ENCODE measurements around the gene STX8.

Gene STX8

DNA sequence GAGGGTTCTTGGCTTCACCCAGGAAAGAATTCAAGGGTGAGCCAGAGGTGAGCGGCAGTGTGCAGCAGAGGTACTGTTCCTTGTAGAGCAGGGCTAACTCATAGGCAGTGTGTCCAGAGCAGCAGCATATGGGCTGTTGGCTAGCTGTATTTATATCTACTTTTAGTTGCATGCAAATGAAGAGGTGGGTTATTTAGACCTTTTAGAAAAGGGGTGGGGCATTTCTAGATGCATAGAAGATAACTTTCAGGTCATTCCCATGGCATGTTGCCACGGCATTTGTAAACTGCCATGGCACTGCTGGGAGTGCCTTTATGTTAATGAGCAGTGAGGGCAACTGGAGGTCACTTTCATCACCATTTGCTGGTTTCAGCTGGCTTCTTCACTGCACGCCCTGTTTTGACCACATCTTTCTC, 141.0 kb downstream of the STX8 start:
- no peak for DNase-seq

- DNase-seq = no peak
These were observed 142.6 kb downstream of the STX8 start for GRCh38 chr17:9432934-9433421.

DNA sequence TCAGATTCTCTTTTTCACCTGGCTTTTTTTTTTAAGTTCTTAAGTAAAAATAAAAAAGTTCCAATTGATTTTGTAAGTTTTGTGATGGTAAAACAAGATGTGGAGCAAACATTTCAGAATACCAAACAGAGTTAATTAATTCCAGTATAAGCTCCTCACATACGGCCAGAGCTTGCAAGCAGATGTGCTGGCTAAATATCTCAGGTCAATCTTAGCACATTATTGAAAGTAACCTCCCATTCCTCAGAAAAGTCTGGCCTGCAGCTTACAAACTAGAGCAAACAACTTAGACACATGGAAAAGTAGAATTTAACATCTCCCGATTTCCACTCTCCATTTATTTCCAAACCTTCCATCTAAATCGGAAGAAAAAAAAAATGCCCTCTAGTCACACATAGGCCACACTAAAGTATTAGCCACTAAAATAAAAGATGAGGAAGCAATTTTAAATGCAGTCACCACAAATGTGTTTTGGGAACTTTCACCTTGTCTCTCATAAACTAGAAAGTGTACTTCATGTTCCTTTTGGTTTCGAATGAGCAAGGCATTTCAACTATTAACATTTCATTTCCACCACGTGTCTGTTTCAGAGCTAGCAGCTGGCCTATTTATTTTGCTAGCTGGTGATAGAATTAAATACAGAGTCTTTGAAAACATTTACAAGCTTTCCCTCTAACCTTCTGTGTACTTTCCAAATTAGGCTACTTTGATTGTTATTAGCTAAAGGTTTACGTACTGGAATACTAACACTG, 143.3 kb downstream of the STX8 start:
- DNase-seq = no peak

DNA sequence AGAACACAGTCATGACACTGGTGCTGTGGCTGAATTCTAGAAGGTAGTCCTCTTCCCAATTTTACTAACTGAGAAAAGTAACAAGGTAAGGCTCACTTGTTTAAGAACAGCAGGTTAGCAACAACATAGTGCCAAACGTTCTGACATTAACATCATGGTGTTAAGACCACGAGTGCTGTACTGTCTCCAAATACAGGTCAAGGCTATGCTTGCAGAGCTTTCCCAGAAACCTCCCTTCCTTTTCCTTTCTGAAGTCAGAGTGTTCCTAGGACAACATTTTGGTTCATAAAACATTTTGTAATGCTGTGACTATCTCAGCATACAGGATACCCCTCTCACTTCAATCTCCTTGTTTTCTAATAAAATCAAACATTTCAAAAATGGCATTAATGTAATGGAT, 144.0 kb downstream of the STX8 start:
- DNase-seq = no peak

GRCh38 chr17:9427465-9428315, 147.9 kb downstream of the STX8 start:
- no peak for DNase-seq

- peak; percentile 62 for DNase-seq
These were observed 151.5 kb downstream of the STX8 start for GRCh38 chr17:9424071-9424640.

DNA sequence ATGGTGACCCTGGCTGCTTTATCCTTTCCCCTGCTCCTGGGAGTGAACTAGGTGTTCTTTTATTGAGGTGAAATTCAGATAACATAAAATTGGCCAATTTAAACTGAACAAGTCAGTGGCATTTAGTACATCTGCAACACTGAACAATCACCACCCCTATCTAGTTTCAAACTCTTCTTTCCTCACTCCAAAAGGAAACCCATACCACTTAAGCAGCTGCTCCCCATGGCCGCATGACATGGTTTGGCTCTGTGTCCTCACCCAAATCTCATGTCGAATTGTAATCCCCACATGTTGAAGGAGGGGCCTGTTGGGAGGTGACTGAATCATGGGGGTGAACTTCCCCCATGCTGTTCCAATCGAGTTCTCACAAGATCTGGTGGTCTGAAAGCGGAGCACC, 154.1 kb downstream of the STX8 start:
- no peak for DNase-seq

DNA sequence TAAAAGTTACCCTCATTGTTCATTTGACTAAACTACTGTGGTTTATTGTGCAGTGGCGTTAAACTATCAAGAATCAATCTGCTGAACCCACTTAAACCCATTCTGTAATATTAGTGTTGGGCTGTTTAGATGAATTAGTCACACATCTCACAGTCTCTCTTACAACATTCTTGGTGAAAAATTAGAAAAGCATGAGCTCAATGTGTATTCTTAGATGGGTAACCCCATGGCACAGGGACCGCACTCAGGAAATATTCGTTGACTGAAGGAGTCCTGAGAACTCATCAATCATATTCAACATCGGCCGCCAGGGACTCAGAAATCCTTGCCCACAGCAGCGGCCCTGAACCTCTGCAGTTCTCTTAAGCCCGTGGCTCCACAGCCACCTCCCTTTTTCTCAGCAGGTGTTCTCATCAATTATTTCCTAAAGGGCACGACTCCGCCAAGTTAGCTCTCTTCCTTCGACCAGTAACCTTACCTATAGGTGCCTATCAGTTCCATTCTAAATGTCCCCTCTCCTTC, 155.6 kb downstream of the STX8 start:
- DNase-seq = no peak

DNA sequence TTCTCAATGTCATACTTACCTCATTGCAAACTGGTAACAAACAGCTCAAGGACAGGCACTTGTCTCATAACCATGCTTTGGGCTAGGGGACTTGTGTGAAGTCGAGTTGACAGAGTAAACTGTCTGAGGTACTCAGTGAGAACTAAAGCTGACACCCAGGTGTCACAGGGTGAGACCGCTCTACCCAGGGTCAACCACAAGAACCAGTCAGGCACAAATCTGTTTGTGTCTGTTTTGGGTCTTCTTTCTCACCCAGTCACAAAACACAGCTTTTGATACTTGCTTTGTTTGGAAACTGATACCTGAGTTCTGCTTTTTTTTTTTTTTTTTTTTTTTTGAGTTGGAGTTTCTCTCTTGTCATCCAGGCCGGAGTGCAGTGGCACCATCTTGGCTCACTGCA, 161.1 kb downstream of the STX8 start:
- peak; percentile 17 for DNase-seq

DNA sequence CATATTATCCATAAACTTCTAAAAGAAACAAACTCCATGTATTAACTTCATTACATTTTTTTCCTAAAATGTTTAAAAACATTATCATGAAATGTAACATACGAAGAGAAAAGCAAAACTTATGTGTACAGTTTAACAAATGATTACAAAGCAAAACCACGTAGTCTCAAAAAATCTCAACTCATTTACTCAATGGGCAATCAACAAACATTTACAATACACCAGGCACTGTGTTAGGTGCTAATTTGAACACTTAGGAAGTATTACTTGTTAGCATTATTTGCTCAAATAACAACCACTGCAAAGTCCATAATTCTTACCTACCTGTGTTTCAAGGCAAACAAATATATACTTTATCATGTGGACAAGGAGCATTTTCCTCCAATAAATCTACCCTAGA, 164.9 kb downstream of the STX8 start:
- DNase-seq = no peak

DNA sequence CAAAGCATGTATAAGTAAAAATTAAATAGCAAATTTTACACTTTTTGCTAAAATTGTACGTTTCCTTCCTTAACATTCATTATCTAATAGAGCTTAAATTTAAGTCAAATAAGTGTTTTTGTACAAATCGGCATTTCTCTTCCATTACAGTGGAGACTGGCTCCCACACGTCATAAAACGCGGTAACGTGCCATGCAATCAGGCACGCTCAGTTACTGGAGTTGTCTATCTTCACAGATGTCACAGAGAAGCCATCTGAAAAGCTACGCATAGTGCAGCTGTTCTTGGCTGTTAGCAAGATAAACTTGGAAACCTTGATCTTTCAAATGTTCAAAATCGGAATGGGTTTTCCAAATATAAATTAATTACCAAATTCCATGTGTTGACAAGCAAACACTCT, 165.3 kb downstream of the STX8 start:
- no peak for DNase-seq

GRCh38 chr17:9409878-9410277, 165.7 kb downstream of the STX8 start:
- no peak for DNase-seq

DNA sequence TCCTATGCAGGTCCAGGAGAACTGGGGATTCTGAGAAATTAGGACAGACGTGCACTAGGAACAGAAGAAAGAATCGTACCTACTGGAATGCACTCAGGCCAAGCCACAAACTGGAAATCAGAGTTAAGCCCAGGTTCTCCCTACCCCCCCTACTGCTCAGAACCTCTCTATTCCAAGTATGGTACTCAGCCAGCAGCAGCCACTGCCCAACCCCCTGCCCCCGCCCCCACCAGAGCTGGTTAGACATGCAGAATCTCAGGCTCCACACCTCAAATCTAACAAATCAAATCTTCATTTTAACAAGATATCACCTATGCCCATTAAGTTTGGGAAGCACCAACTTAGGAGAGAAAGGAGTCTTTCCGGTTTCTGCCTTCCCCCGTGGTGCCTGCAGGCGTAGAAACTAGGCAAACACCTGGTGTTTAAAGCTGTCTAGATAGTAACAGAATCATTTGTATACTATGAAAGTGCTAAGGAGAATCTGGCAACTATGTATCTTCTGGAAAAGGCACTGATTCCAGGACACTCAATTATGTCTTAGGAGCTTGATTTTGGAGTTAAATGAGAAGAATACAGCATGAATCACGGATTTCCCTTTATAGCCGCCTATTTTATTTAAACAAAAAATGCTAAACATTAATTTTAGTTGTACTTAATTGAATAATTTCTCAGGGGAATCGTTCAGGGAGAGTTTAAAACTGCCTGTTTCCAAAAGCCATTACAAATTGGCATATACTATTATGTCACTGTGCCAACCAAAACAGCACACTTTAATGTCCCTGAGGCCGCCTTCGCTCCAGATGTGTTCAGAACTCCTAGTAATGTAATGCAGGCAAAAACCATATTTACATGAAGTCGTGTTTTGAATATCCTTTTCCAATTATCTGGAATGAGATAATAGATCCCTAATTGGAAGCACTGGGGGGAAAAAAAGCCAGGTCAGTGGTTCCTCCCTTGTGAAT, 166.5 kb downstream of the STX8 start:
- peak; percentile 69 for DNase-seq

GRCh38 chr17:9408381-9408780, 167.2 kb downstream of the STX8 start:
- no peak for DNase-seq

GRCh38 chr17:9406046-9406606, 169.5 kb downstream of the STX8 start:
- DNase-seq = no peak

GRCh38 chr17:9403257-9403656, 172.4 kb downstream of the STX8 start:
- DNase-seq = no peak

DNA sequence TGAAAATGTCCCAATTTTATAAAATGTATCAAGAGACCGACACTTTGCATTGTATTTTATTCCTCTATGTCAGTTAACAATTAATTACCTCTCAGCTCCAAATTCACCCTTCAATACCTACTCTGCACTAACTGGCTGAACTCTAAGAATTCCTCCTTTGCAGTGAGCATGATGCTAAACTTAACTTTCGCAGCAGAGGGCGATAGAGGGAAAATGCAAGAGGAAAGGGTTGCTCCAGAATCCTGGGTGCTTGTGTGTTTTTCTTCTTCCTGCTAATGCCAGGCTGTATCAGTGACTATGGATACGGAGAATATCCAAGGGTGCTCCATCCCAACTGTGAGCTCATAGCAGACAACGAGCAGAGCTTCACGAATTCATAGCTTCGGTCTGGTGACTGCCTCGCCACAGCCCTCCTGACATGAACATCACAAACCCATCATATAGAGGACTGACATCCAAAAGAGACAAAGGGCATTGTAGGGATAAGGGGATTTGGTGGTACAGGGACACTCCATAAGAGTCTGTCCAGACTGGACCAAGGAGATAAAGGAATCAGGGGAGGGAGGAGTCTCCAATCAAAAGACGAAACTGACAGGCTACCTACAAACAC, 172.9 kb downstream of the STX8 start:
- DNase-seq = peak; percentile 76

GRCh38 chr17:9401434-9401833, 174.2 kb downstream of the STX8 start:
- peak; percentile 68 for DNase-seq

- DNase-seq = peak; percentile 64
These were observed 186.5 kb downstream of the STX8 start for GRCh38 chr17:9389111-9389527.

GRCh38 chr17:9386401-9386800, 189.2 kb downstream of the STX8 start:
- no peak for DNase-seq

DNA sequence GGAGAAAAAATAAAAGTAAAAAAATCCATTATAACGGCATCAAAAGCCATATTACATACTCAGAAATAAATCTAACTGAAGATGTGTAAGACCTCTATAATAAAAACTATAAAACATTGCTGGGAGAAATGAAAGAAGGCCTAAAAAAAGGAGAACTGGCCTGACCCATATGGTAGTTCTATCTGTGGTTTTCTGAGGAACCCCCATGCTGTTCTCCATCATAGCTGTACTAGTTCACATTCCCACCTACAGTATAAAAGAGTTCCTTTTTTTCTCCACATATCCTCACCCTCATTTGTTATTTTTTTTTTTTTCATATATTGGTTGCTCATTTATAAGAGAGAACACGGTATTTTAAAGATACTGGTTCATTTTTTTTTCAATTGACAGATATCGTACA, 191.8 kb downstream of the STX8 start:
- DNase-seq = no peak
